Mesothelial cell of epicardium (in vitro differentiated cells): Measurements from ENCODE around the gene INPP5B. TPM values are rescaled to one million over a fixed set of nuclear protein-coding genes. Genes with fewer than 3 reads are reported as not detected.
A peak's percentile ranks its signal among the peaks of the same experiment; 100 is the strongest.

ENCODE experiments used
- DNase-seq, 2 experiments: peaks; one replicate each; pipeline ENCODE4 v3.0.0; 2021; ENCODE audit warnings: low spot score in 2 of 2; ENCODE audit not compliant: unreplicated experiment in 2 of 2
- H3K27ac Mint-ChIP-seq: 2 replicates; pipeline ENCODE4 v1.8.0; 2021; ENCODE audit warnings: mixed read lengths
- H3K27me3 Mint-ChIP-seq: 2 replicates; pipeline ENCODE4 v1.8.0; 2021; ENCODE audit warnings: low read depth, mixed read lengths
- H3K36me3 Mint-ChIP-seq: 2 replicates; pipeline ENCODE4 v1.8.0; 2021; ENCODE audit warnings: mixed read lengths
- H3K4me1 Mint-ChIP-seq: 2 replicates; pipeline ENCODE4 v1.8.0; 2021; ENCODE audit warnings: mixed read lengths
- H3K4me3 Mint-ChIP-seq: 2 replicates; pipeline ENCODE4 v1.8.0; 2021; ENCODE audit warnings: mild to moderate bottlenecking, moderate library complexity, mixed read lengths
- H3K9me3 Mint-ChIP-seq: 2 replicates; pipeline ENCODE4 v1.8.0; 2021; ENCODE audit warnings: mixed read lengths
- CTCF ChIP-seq: fragments of 200-600 bp; sonication (generic); IDR thresholded peaks from one replicate; pipeline ENCODE4 v1.5.0; 2021; ENCODE audit warnings: antibody characterized with exemption; ENCODE audit not compliant: unreplicated experiment
- total RNA-seq: library from RNA; stranded (reverse); gene quantifications from 3 replicates; pipeline ENCODE4 v1.2.1, GENCODE V29; 2021

INPP5B gene
- total RNA-seq, 1 donor from 2014 or later, result 21.5 TPM

GRCh38 chr1:37890378-37891014 lies 56.4 kb downstream of the INPP5B start:
- H3K9me3 Mint-ChIP-seq, result no peaks in the 10 kb centered on the region
- peak; percentile 50 for TF ChIP-seq CTCF

GRCh38 chr1:37888022-37888700 lies 58.7 kb downstream of the INPP5B start:
- H3K9me3 Mint-ChIP-seq, result no peaks in the 10 kb centered on the region
- H3K4me1 Mint-ChIP-seq, result no peaks in the 10 kb centered on the region
- no peak for TF ChIP-seq CTCF
- no peak overlapping the region for H3K4me3 Mint-ChIP-seq
- no peak overlapping the region for H3K27ac Mint-ChIP-seq
- no peaks in the 10 kb centered on the region for H3K27me3 Mint-ChIP-seq
- no peak for DNase-seq
- peaks cover 23% of the 10 kb centered on the region for H3K36me3 Mint-ChIP-seq

More at GRCh38 chr1:37890378-37891014, 56.4 kb downstream of the INPP5B start:
- no peaks in the 10 kb centered on the region for H3K27me3 Mint-ChIP-seq
- DNase-seq, result no peak
- H3K4me3 Mint-ChIP-seq, result no peak overlapping the region
- no peaks in the 10 kb centered on the region for H3K4me1 Mint-ChIP-seq
- H3K36me3 Mint-ChIP-seq, result peaks cover 22% of the 10 kb centered on the region
- H3K27ac Mint-ChIP-seq, result no peak overlapping the region

GRCh38 chr1:37884145-37884544 lies 62.7 kb downstream of the INPP5B start:
- Mint-ChIP-seq H3K36me3 (peaks cover 34% of the 10 kb centered on the region), H3K4me3 (no peak overlapping the region), H3K4me1 (no peaks in the 10 kb centered on the region)

GRCh38 chr1:37883671-37884070 lies 63.2 kb downstream of the INPP5B start:
- no peak for DNase-seq
- H3K27ac Mint-ChIP-seq, result no peak overlapping the region
- no peak overlapping the region for H3K4me3 Mint-ChIP-seq
- no peaks in the 10 kb centered on the region for H3K27me3 Mint-ChIP-seq
- no peaks in the 10 kb centered on the region for H3K9me3 Mint-ChIP-seq
- H3K4me1 Mint-ChIP-seq, result no peaks in the 10 kb centered on the region
- TF ChIP-seq CTCF, result no peak
- peaks cover 34% of the 10 kb centered on the region for H3K36me3 Mint-ChIP-seq

More at GRCh38 chr1:37884145-37884544, 62.7 kb downstream of the INPP5B start:
- Mint-ChIP-seq H3K9me3 (no peaks in the 10 kb centered on the region), H3K27me3 (no peaks in the 10 kb centered on the region), H3K27ac (no peak overlapping the region)
- no peak for TF ChIP-seq CTCF
- no peak for DNase-seq

- Mint-ChIP-seq H3K9me3 (no peaks in the 10 kb centered on the region), H3K36me3 (peaks cover 24% of the 10 kb centered on the region), H3K27ac (no peak overlapping the region), H3K4me1 (no peaks in the 10 kb centered on the region), H3K27me3 (no peaks in the 10 kb centered on the region), H3K4me3 (no peak overlapping the region)
- no peak for TF ChIP-seq CTCF
- no peak for DNase-seq
These were observed 67.0 kb downstream of the INPP5B start for GRCh38 chr1:37879865-37880264.
